M059J (cell line): ENCODE results near the gene ANKUB1. TPM values are rescaled to one million over a fixed set of nuclear protein-coding genes. Genes with fewer than 3 reads are reported as not detected.
A peak's percentile ranks its signal among the peaks of the same experiment; 100 is the strongest.

Source experiments
- DNase-seq: peaks from one replicate; pipeline ENCODE4 v3.0.0-alpha.2; 2012; ENCODE audit warnings: low read depth
- total RNA-seq: library from RNA; depleted of rRNA; stranded (reverse); fragments of >200 nt; shearing (Covaris generic); gene quantifications from 2 replicates; pipeline ENCODE4 v1.2.3, GENCODE V29; 2014

Gene ANKUB1
- total RNA-seq, 1 experiment from 2014 or later: not detected

GRCh38 chr3:149808209-149808829, 16.0 kb upstream of the ANKUB1 start:
- peak; percentile 83 for DNase-seq

- peak; percentile 42 for DNase-seq
Measured at GRCh38 chr3:149806171-149806778, 13.9 kb upstream of the ANKUB1 start.

DNA sequence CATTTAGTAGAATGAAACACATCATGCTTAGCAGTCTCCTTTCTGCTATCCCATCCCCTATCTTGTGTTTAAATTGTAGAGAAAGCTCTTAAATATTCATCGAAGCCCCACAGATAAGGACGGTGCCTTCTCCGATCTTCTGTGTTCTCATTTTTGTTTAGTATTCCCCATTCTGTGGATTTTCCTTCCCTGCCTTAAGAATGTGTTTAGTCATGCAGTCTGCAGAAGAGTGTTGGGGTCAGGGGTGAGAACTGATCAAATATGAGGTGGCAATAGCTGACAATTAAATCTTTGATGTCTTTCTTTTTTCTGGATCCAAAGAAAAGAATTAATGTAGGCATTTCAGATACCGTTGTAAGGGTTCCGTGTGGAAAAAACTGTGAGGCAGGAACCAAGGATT, 9.3 kb upstream of the ANKUB1 start:
- DNase-seq: no peak

DNA sequence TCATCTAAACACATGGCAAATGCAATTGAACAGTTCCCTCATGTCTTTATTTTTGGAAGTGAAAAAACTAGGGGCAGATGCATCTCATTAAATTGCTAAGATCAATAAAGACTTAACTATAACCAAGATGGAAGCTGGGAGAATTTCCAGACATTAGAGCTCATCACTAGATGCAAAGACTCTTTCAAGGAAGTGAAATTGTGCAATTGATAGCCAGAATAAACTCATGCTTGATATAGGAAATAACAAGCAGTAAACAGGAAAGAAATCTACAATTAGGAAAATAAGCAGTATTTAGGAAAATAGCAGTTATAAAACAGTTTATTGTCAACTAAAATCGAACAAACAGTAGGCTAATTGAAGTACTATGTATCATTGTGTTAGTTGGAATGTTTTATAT, 8.8 kb upstream of the ANKUB1 start:
- no peak for DNase-seq

- no peak for DNase-seq
Measured at GRCh38 chr3:149800693-149801092, 8.3 kb upstream of the ANKUB1 start.

- DNase-seq: no peak
Measured at GRCh38 chr3:149796026-149796425, 3.7 kb upstream of the ANKUB1 start.

DNA sequence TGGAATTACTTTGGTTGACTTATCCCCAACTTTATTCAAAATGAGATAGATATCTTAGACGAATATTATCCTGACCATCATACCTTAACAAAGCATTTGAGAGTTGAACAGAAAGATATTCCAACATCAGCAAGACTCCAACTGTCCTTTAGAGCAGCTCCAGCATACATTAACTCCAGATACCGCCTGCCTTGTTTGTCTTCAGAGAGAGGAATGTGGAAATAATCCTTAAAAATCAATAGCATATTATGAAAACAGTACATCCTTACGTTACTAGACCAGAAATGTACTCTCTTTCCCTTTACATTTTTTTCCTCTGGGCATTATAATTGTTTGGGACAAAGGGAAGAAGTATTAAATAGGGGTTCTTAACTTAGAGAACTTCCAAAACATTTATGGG, 1.7 kb downstream of the ANKUB1 start:
- no peak for DNase-seq

- peak; percentile 51 for DNase-seq
Measured at GRCh38 chr3:149790268-149790667, 2.1 kb downstream of the ANKUB1 start.

GRCh38 chr3:149784064-149784704, 8.2 kb downstream of the ANKUB1 start:
- peak; percentile 81 for DNase-seq

DNA sequence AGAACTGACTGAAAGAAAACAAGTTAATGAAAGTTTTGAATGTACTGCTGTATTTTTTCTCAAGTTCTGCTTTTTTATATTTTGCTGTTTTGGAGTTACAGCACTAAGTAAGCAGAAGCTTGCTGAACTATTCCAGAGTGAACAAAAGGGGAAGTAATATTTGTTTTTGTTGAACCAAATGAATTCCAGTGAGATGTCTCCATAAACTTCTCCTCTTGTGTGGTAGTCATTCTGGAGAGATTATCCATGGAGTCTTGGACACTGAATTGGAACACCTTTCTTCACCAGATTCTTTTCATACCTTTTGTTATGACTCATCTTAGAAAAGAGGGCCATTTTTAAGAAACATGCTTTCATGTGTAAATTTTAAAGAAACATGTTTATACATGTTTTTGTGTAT, 8.8 kb downstream of the ANKUB1 start:
- DNase-seq: peak; percentile 91

DNA sequence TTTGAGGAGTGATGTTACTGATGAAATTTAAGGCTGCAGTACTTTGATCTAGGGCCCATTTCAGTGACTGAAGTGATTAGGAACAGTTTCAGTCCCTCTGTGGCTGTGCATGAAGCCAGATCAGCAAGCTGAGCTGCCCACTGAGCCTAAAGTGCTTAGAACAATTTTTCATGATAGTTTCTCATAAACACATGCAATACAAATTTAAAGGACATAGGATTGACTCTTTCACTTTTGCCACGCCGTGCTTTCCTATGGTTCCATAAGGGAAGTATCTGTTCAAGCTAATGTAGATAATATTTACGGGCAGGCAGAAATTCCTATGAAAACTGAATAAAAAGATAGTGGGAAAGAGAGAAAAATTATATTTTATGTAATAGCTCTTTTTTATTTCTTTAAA, 10.6 kb downstream of the ANKUB1 start:
- DNase-seq: no peak

GRCh38 chr3:149781211-149781610, 11.1 kb downstream of the ANKUB1 start:
- DNase-seq: no peak

- no peak for DNase-seq
Measured at GRCh38 chr3:149777414-149778214, 14.7 kb downstream of the ANKUB1 start.

DNA sequence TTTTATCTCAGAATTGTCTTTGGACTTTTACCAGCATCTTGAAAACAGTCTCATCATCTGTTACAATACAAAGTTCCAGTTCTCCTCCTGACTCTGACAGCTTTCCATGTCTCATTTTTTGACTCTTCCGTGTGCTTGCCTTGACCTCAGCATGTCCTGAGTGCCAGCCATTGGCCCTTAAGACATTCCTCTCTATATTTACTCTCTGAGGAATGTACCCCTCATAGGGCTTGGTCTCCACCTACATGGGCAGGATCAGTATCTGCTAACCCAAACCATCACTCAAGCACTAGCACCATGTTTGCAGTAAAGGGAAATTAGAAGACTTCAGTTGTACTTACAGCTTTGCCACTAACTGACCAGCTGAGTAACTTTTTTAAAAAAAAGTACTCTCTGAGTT, 16.2 kb downstream of the ANKUB1 start:
- no peak for DNase-seq

DNA sequence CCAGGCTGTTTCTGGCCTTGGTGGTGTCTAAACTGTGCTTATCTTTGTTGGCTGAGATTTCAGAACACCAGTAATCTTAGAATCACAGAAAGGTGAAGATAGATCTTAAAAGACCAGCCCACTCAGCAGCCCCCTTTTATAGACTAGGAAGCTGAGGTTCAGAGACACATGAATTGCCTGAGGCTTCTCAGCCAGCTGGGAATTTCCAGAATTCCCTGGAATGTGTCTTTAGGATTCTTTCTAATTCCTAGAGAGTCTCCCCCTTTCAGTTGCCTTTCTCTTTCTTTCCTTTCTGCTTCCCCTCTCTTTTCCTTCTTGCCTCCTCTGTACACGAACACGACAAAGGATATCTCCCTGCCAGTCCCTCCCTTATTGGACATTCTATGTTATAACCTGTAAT, 19.5 kb downstream of the ANKUB1 start:
- DNase-seq: no peak

- DNase-seq: peak; percentile 55
Measured at GRCh38 chr3:149771652-149772271, 20.6 kb downstream of the ANKUB1 start.

GRCh38 chr3:149770246-149770645, 22.1 kb downstream of the ANKUB1 start:
- no peak for DNase-seq

DNA sequence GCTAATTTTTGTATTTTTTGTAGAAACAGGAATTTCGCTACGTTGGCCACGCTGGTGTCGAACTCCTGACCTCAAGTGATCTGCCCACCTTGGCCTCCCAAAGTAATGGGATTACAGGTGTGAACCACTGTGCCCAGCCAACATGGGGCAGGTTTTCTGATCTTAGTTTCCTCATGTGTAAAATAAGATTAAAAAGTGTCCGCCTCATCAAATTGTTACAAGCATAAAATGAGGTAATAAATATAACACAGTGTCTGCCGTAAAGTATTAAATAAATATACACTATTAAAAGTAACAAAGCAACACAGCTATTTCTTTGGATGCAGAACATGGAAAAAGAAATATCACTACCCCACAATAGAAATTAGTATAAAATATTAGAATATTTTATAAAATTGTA, 23.6 kb downstream of the ANKUB1 start:
- DNase-seq: no peak

DNA sequence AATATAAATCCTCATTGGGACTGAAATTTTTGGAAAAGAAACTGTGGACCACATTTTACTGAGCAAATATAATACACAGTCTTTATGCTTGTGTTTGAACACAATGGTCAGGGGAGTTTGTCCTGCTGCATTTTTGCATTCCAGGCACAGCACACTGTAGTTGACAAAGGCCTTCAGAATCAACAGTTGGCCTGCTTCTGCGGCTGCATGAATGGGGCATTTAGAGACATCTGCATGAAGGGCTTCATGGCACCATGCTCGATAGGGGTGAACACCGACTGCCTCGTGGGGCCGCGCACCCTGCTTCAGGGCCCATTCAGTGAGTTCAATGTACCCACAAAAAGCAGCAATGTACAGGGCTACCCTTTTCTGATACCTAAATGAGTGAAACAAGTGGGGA, 24.6 kb downstream of the ANKUB1 start:
- no peak for DNase-seq

DNA sequence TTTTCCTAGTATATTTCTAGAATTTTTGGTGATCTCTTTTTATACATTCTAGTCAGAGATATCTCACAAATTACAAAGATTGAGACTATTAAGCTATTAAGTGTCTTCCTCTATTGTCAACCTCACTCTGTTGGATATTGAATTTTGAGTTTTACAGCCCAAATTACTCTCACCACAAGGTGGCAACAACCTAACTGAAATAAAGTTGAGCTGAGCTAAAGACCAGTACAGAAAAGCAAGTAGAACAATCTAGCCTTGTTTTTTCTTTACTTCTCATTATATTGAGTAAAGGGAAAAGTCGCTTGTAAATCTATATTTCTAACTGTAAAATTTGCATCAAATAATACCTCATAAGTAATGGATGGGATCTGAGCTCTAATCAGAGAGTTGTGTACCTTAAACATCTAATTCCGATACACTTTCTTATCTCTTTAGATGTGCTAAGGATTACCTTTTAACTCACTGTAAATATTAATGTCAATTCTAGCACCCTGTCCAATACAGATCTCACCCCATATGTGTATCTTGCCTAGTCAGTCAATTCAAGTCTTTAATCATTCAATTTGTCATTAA, 26.5 kb downstream of the ANKUB1 start:
- peak; percentile 52 for DNase-seq

DNA sequence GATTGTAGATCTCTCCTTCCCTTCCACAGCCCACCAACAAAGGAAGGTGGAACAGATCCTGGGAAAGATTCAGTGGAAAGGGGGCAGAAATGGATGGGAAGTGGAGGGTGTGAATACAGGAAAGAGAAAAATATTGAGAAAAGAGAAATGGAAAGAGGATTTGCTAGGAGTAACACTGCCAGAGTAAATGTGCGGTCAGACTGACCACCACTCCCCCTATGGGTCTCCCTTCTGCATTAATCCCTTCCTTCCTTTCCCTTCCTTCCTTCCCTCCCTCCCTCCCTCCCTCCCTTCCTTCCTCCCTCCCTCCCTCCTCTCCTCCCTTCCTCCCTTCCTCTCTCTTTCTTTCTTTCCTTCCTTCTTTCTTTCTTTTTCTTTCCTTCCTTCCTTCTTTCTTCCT, 28.1 kb downstream of the ANKUB1 start:
- DNase-seq: no peak
